SU-DHL-6 (cell line): ENCODE results near the gene HID1.
"Not testable (repeated sequence)": the region's sequence is repeated elsewhere in the genome, so short reads cannot be mapped to it uniquely, and the experiment has no call there.

Source experiments
- H2AFZ ChIP-seq: fragments of 200-600 bp; sonication (generic); 2 replicates; pipeline ENCODE4 v1.6.1; 2014; ENCODE audit warnings: low read depth, mild to moderate bottlenecking, moderate library complexity, mixed read lengths, antibody characterized with exemption, low read length; ENCODE audit not compliant: severe bottlenecking
- H3F3A ChIP-seq: fragments of 200-600 bp; shearing (Covaris generic); 2 replicates; pipeline ENCODE4 v1.6.0; 2016; ENCODE audit warnings: antibody characterized with exemption, mild to moderate bottlenecking; ENCODE audit not compliant: insufficient read depth
- H3K27ac ChIP-seq: fragments of 200-600 bp; sonication (generic); 2 replicates; pipeline ENCODE4 v1.5.1; 2016; ENCODE audit warnings: low read depth, mild to moderate bottlenecking, low read length, moderate library complexity, mixed read lengths
- H3K27me3 ChIP-seq: fragments of 200-600 bp; sonication (generic), shearing (Covaris generic); 2 replicates; pipeline ENCODE4 v1.6.0; 2014; ENCODE audit warnings: mild to moderate bottlenecking, low read length
- H3K36me3 ChIP-seq: fragments of 200-600 bp; sonication (generic); 2 replicates; pipeline ENCODE4 v1.6.1; 2014; ENCODE audit warnings: mild to moderate bottlenecking, low read length, mixed read lengths
- H3K4me2 ChIP-seq: fragments of 300-600, 200-600 bp; shearing (Covaris generic), sonication (generic); 2 replicates; pipeline ENCODE4 v1.6.0; 2014; ENCODE audit warnings: low read length, low read depth, mild to moderate bottlenecking; ENCODE audit not compliant: poor library complexity, severe bottlenecking
- H3K4me3 ChIP-seq: fragments of 200-600 bp; sonication (generic); 2 replicates; pipeline ENCODE4 v1.5.1; 2014; ENCODE audit warnings: antibody characterized with exemption, low read length, mild to moderate bottlenecking, mixed read lengths; ENCODE audit not compliant: insufficient read depth, poor library complexity, severe bottlenecking
- H3K79me2 ChIP-seq: fragments of 200-600 bp; sonication (generic); 2 replicates; pipeline ENCODE4 v1.6.1; 2014; ENCODE audit warnings: mild to moderate bottlenecking, low read length, moderate library complexity; ENCODE audit not compliant: insufficient read depth
- H3K9ac ChIP-seq: fragments of 200-600 bp; sonication (generic); 2 replicates; pipeline ENCODE4 v1.7.0; 2014; ENCODE audit warnings: mild to moderate bottlenecking, low read length
- H3K9me2 ChIP-seq: fragments of 200-600 bp; sonication (generic); replicated peaks from 2 replicates; pipeline ENCODE4 v1.6.1; 2014; ENCODE audit warnings: low read length; ENCODE audit not compliant: insufficient read depth
- H3K9me3 ChIP-seq: fragments of 200-600 bp; sonication (generic); 2 replicates; pipeline ENCODE4 v1.6.1; 2014; ENCODE audit warnings: low read length, mixed read lengths; ENCODE audit not compliant: insufficient read depth
- H4K20me1 ChIP-seq: fragments of 200-600 bp; sonication (generic); 2 replicates; pipeline ENCODE4 v1.6.1; 2014; ENCODE audit warnings: low read depth, mild to moderate bottlenecking, antibody characterized with exemption, low read length, moderate library complexity, mixed read lengths
- EZH2phosphoT487 ChIP-seq: fragments of 200-600 bp; sonication (generic), shearing (Covaris generic); conservative IDR thresholded peaks from 2 replicates; pipeline ENCODE4 v1.6.1; 2018; ENCODE audit warnings: mild to moderate bottlenecking, antibody characterized with exemption, low read length, moderate library complexity, mixed read lengths
- TF ChIP-seq, protein P1 (sequence below): fragments of 200-600 bp; sonication (generic); IDR thresholded peaks from one replicate; pipeline ENCODE4 v1.5.1; 2017; ENCODE audit warnings: antibody characterized with exemption, mild to moderate bottlenecking, low read length, moderate library complexity; ENCODE audit not compliant: insufficient read depth, poor library complexity, severe bottlenecking

HID1 gene

DNA sequence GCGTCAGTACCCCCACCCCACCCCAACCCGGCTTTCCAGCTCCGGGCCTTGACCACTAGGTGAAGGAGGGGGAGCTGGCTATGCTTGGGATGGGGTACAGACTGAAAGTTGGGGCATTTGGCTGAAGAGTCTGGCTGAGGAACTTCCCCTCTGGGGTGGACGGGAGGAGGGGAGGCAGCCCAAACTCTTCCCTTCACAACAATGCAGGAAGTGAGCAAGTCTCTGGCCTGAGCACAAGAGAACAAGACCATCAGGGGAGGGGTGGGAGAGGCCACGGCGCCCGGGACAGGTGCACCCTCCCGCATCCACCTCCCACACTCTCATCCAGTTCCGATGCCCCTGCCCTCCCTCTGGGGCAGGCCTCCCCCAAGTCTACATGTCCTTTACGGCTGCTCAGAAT is 55.1 kb downstream of the HID1 start:
- Histone ChIP-seq H3K4me2 (no peak overlapping the region), H3K9ac (no peak overlapping the region), H3K27me3 (no peaks in the 10 kb centered on the region), H3K9me2 (no peaks in the 10 kb centered on the region), H3K4me3 (no peak overlapping the region), H3F3A (no peaks in the 10 kb centered on the region), H4K20me1 (no peaks in the 10 kb centered on the region), H3K36me3 (no peaks in the 10 kb centered on the region), H2AFZ (no peak overlapping the region), H3K27ac (no peak overlapping the region), H3K9me3 (no peaks in the 10 kb centered on the region), H3K79me2 (no peaks in the 10 kb centered on the region)
- no peak for TF ChIP-seq EZH2phosphoT487
- TF ChIP-seq, protein P1, sequence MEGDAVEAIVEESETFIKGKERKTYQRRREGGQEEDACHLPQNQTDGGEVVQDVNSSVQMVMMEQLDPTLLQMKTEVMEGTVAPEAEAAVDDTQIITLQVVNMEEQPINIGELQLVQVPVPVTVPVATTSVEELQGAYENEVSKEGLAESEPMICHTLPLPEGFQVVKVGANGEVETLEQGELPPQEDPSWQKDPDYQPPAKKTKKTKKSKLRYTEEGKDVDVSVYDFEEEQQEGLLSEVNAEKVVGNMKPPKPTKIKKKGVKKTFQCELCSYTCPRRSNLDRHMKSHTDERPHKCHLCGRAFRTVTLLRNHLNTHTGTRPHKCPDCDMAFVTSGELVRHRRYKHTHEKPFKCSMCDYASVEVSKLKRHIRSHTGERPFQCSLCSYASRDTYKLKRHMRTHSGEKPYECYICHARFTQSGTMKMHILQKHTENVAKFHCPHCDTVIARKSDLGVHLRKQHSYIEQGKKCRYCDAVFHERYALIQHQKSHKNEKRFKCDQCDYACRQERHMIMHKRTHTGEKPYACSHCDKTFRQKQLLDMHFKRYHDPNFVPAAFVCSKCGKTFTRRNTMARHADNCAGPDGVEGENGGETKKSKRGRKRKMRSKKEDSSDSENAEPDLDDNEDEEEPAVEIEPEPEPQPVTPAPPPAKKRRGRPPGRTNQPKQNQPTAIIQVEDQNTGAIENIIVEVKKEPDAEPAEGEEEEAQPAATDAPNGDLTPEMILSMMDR, result no peak

DNA sequence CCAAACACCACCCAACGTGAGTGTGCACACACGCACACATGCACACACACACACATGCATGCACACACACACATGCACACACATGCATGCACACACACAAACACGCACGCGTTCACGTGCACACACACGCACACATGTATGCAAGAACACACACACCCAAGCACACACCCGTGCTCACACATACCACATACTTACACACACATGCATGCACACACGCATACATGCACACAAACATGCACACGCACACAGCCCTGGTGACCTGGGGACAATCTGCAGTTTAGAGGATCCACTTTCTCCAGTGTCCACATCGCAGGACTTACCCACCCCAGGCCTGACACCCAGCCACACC is 55.7 kb downstream of the HID1 start:
- no peak overlapping the region for H3K9ac ChIP-seq
- no peak overlapping the region for H3K4me3 ChIP-seq
- no peak overlapping the region for H3K27ac ChIP-seq
- TF ChIP-seq, protein P1, result no peak
- TF ChIP-seq EZH2phosphoT487, result no peak
- no peaks in the 10 kb centered on the region for H3K9me3 ChIP-seq
- no peak overlapping the region for H3K4me2 ChIP-seq
- no peak overlapping the region for H2AFZ ChIP-seq
- H3K79me2 ChIP-seq, result no peaks in the 10 kb centered on the region
- no peaks in the 10 kb centered on the region for H3F3A ChIP-seq
- no peaks in the 10 kb centered on the region for H3K27me3 ChIP-seq
- no peaks in the 10 kb centered on the region for H3K9me2 ChIP-seq
- no peaks in the 10 kb centered on the region for H4K20me1 ChIP-seq
- H3K36me3 ChIP-seq, result no peaks in the 10 kb centered on the region

DNA sequence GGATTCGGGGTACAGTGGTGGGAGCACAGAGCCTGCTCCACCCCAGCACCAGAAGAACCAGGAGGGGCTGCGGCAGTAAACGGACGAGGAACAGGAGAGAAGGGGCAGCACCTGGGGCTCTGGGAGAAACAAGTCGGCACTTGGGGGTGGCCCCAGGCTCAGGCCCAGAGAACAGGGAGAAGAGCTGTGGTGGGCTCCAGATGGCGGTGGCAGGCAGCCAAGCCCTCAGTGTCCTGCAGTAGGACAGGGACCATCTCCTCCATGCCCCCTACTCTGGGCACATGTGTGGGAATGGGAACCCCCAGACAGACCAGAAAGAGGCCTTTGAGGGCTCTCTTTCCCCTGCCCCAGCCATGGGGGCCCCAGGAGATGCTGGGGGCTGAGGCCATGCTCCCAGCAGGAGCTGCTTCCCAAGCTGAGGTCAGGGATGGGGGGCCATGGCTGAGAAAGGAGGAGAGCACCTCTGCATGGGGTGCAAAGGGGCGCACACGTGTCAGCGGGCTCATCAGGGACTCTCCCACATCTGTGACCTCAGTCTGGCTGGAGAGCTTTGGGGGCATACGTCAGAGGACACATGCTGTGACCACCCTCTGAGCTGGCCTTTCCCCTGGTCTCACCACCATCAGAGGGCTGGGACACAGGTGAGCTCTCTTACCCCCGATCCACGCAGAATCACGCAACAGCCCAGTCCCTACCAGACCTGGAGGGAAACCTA is 56.3 kb downstream of the HID1 start:
- no peaks in the 10 kb centered on the region for H3K79me2 ChIP-seq
- H3K4me2 ChIP-seq, result no peak overlapping the region
- no peak overlapping the region for H2AFZ ChIP-seq
- no peak overlapping the region for H3K9ac ChIP-seq
- no peaks in the 10 kb centered on the region for H3K36me3 ChIP-seq
- no peaks in the 10 kb centered on the region for H3K9me2 ChIP-seq
- no peaks in the 10 kb centered on the region for H3K9me3 ChIP-seq
- H3F3A ChIP-seq, result no peaks in the 10 kb centered on the region
- no peaks in the 10 kb centered on the region for H4K20me1 ChIP-seq
- TF ChIP-seq, protein P1, result no peak
- no peak for TF ChIP-seq EZH2phosphoT487
- no peak overlapping the region for H3K4me3 ChIP-seq
- H3K27ac ChIP-seq, result no peak overlapping the region
- H3K27me3 ChIP-seq, result no peaks in the 10 kb centered on the region

DNA sequence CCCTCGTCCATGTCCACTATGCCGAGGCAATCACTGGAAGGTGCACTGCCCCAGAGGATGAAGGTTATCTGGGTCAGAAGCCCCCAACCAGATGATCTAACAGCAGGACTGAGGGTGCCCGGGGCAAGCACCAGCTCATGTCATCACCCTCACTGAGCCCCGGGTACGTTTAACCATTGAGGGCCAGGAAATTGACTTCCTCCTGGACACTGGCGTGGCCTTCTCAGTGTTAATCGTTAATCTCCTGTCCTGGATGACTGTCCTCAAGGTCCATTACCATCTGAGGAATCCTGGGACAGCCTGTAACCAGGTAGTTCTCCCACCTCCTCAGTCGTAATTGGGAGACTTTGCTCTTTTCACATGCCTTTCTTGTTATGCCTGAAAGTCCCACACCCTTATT is 61.1 kb downstream of the HID1 start:
- H3K27ac ChIP-seq, H3K9me2 ChIP-seq, H3K27me3 ChIP-seq, H4K20me1 ChIP-seq, H3K79me2 ChIP-seq, H3F3A ChIP-seq, H3K9me3 ChIP-seq, H2AFZ ChIP-seq, H3K4me3 ChIP-seq, H3K36me3 ChIP-seq, H3K4me2 ChIP-seq, H3K9ac ChIP-seq: not testable (repeated sequence)

DNA sequence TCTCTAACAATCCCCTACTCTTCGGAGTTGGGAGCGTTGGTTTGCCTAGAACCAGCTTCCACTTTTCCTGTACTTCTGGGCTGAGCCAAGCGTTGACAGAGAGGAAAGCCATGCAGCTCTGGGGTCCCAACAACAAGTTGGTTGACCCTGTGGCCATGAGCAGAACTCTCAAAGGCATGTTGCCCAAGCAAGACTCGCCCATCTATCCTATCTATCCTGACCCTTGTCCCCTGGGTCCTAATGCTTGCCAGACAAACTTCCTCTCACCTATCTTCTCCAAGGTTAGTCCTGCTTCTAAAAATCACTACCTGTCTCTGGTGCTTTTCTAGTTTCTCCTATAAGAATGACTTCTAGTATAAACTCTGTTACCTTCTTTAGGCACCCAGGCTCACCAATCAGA is 63.5 kb downstream of the HID1 start:
- H4K20me1 ChIP-seq, H3F3A ChIP-seq, H3K4me2 ChIP-seq, H3K9me3 ChIP-seq, H3K27ac ChIP-seq, H3K36me3 ChIP-seq, H3K9ac ChIP-seq, H3K4me3 ChIP-seq, H3K79me2 ChIP-seq, H2AFZ ChIP-seq, H3K27me3 ChIP-seq, H3K9me2 ChIP-seq: not testable (repeated sequence)
